Activated CD4-positive, alpha-beta T cell treated with anti-CD3 and anti-CD28 coated beads, Interleukin-2, amount 50 U/mL, for 16 hours (primary cell): Measurements from ENCODE around the gene POLR2J.
A peak's percentile ranks its signal among the peaks of the same experiment; 100 is the strongest.
"Not testable (repeated sequence)": the region's sequence is repeated elsewhere in the genome, so short reads cannot be mapped to it uniquely, and the experiment has no call there.

Source experiments
- DNase-seq: peaks from one replicate; pipeline ENCODE4 v3.0.0-alpha.2; 2020

The POLR2J gene

DNA sequence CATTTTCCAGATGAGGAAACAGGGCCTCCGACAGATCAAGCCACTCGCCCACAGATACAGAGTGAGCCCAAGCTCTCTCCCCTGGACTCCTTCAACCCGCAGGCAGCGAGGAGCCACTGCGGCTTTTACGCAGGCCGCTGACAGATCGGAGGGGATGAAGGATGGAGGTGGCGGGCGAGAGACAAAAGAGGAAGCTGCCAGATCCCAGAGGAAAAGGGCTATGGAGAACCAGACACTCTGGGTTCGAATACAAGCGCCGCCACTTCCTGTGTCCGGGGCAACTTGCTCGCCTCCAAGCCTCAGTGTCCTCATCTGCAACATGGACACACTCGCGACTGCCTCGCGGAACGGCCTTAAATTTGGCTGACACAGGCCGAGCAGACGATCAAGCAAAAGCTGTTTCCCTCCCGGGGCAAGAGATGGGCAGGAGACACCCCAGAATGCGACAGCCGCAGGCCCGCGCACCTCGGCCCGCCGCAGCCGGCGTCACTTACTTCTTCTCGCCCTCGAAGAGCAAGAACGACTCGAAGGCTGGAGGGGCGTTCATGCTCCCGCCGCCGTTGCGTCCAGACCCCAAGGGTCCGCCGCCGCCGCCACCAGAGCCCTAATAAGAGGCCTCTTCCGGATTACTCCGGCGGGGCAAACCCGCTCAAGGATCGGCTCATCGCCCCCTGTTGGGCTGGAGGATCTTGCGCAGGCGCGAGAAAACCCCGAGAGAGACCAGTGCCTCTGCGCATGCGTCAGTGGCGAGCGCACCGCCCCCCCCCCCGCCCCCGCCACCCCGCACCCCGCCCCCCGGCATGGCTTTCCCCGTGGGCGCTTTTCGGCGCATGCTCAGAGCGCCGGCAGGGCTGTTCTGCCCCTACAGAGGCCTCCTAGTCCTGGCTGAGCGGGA lies at the start of gene POLR2J:
Gene POLR2J (minus strand): TSS at position 609 of the 895 bp plus-strand sequence. CDS start 62 bp downstream, at position 547.
- peak; percentile 95 for DNase-seq

DNA sequence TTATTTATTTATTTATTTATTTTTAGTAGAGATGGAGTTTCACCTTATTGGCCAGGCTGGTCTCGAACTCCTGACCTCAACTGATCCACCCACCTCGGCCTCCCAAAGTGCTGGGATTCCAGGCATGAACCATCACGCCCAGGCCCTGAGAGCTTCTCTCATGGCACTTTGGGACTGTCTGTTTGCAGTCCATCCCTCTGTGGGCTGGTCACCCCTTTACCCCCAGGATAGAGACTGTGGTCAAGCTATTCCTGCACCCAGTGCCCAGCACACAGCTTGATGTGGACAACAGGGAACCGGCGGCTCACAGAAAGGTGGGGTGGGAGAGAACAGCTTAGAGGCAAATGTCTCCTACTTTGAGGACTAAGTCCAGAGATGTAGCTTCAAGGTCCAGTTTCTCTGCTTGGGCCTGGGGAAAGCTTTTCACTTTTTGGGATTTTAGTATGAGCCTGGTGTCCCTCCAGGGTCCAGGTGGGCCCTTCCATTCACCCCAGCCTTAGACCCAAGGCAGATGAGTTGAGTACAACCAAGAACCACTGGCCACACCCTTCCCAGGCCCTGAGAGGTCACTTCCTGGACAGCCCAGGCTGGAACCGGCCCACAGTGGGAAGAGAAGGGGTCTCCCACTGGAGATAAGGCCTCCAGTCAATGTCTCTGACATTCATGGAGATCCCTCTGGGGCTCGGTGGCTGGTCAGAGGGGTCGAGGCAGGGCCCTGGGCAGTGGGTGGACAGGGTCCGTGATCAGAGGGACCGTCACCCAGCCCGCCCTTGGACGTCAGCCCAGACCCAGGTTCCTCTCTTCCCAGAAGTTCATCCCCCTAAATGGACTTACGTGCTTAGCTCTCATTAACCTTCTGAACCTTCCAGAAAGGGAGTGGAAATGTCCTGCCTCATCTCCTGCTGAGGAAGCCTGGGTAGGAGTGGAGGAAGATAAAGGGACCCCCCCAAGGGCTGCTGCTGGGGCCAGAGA lies 49.4 kb upstream of the POLR2J start:
- not testable (repeated sequence) for DNase-seq

DNA sequence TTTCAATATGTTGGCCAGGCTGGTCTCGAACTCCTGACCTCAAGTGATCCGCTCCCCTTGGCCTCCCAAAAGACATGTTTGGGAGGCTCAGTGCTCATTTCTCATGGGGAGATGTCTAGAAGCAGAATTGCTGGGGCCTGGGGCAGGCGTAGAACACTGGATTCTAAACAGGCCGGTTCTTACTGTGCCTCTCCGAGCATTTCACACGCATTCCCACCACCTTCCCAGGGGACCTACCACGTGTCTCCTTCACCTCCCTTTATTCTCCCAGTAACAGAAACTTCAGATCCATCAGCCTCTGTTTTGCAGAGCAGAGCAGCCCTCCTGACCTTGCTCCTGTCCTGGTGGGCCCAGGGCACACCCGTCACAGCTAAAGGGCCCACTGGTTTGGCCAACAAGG lies 48.5 kb upstream of the POLR2J start:
- DNase-seq: not testable (repeated sequence)

DNA sequence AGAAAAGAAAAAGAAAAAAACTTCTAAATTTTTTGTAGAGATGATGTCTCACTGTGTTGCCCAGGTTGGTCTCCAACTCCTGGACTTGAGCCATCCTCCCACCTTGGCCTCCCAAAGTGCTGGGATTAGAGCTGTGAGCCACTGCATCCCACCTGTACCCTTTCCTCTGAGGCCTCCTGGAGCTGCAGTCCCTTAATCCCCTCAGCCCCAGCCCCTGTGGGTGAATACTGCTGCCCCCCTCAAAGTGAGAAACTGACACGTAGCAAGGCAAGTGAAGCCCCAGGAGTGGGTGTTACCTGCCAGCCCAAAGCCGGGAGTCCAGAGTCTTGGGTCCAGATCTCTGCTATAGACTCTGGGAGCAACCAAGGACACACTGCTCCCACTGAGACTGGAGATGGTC lies 46.1 kb upstream of the POLR2J start:
- DNase-seq: not testable (repeated sequence)

DNA sequence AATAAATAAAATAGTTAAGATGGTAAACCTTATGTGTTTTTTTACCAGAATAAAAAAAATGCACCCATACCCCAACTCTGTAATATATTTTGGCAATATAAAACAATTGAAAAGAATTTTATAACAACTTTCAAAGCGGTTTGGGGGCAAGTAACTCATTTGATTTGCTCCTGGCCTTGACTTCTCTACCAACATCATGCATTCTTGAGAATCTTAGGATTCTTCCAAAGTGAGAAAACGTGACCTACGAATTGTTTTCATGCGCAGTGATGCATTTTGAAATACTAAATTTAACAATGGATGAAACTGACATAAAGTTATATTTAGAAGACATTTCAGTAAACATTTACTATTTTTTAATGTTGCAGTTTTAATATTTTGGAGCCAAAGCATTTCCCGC lies 42.1 kb upstream of the POLR2J start:
- not testable (repeated sequence) for DNase-seq

DNA sequence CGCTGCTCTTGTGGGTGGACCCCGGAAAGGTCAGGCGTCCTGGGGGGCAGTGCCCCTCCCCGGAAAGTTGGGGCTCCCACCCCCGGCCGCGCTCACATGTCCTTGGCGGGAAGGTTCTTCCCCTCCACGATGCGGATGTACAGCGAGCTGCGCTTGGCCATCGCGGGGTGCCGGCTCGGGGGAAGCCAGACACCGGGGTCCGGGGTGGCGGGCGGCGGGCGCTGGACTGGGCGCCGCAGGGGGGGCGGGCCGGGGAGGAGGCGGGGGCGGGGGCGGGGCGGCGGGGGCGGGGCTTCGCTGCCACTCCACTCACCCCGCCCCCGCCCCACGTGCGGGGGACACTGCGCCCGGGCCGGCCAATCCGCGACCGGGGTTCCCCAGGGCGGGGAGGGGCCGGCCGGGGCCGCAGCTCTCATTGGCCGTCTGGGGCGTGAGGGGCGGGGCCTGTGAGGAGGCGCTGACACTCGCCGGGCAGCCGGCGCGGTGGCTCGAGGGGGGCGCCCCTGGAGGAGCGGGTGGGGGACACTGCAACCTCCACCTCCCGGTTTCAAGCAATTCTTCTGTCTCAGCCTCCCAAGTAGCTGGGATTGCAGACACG lies 38.9 kb upstream of the POLR2J start, which contains the start of gene RASA4B:
Gene RASA4B (minus strand): TSS at position 228 of the 598 bp plus-strand sequence. CDS start 67 bp downstream, at position 161.
- not testable (repeated sequence) for DNase-seq

DNA sequence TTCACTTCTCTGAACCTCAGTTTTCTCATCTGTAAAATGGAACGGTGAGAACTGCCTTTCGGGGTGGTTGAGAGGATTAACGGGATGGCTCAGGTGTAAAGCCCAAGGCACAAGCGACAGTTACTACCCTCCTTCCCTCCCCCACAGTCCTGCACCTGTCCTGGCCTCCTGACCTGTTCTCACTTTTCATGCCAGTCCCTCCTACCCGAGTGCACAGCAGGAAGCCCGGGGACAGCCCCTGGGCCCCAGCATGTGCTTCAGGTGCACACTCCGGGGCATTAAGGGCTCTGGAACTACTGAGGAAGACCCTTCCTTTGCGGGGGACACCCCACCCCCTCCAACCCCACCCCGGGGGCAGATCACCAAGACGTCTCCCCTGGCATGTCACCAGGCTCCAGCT lies 38.2 kb upstream of the POLR2J start:
- not testable (repeated sequence) for DNase-seq

DNA sequence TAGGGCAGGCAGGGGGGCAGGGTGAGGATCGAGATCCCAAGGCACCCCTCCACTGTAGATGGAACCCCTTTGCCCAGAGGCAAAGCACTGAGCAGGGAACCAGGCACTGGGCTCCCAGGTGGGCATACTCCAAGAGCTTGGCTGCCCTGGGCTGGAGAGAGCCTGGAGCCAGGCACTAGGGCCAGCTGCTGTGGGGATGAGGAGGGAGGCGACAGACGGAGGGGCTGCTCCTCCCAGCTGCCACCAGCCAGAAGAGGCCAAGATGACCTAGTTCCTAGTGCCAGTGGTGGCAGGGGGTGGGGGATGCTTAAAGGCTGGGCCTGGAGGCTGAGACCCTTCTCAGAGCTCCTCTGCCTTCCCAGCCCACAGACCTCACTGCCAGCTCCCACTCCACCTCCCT lies 37.2 kb upstream of the POLR2J start:
- not testable (repeated sequence) for DNase-seq

DNA sequence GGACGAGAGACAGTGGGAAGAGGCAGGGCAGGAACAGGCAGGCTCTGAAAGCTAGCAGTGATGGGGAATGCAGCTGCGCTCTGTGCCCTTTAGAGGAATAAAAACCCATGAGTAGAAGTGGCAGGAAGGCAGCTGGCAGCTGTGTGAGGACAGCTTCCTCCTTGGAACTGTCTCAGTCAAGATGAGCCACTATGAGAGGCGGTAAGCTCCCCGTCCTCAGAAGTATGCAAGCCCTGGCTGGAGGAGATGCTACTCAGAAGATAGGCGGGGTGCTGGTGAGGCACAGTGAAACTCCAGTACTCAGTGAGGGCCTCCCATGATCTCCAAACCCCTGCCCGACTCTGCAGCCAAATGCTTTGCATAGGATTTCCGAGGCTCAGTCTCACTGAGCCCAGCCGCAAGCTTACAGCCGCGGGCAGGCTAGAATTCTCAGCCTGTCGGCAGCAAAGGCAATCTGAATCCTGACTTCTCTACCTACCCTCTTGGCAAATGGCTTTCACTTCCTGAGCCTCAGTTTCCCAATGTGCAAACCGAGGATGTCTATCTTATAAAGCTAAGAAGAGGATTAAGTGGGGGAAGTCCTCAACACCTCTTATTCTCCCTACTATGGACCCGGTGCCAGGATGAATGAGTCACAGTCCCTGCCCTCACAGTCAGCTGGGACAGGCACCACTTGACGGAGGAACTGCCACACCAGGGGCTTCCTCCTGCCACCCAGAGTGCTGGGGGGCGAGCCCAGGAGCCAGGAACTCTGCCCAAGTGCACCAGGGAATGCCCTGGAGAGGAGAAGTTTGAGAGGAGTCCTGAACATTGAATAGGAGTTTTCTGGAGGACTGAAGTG lies 36.4 kb upstream of the POLR2J start:
- not testable (repeated sequence) for DNase-seq

DNA sequence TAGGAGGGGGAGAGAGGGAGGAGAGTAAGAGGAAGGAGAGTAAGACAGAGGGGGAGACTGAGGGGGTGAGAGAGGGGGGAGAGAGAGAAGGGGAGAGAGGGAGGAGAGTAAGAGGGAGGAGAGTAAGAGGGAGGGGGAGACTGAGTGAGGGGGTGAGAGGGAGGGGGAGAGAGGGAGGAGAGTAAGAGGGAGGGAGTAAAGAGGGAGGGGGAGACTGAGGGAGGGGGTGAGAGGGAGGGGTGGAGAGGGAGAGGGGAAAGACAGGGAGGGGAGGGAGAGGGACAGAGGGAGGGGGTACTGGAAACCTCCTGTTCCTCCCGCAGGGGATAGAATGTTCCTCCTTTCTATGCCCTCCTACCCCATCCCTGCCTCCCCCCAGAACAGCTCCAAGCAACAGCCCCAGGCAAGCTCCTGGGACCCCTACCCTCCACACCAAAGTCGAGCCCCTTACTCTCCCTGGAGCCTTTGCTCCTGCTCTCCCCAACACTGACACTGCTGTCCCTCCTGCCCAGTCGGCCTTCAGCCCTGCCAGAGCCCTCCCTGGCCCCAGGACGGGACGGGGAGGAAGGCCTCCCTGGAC lies 34.0 kb upstream of the POLR2J start:
- DNase-seq: not testable (repeated sequence)

DNA sequence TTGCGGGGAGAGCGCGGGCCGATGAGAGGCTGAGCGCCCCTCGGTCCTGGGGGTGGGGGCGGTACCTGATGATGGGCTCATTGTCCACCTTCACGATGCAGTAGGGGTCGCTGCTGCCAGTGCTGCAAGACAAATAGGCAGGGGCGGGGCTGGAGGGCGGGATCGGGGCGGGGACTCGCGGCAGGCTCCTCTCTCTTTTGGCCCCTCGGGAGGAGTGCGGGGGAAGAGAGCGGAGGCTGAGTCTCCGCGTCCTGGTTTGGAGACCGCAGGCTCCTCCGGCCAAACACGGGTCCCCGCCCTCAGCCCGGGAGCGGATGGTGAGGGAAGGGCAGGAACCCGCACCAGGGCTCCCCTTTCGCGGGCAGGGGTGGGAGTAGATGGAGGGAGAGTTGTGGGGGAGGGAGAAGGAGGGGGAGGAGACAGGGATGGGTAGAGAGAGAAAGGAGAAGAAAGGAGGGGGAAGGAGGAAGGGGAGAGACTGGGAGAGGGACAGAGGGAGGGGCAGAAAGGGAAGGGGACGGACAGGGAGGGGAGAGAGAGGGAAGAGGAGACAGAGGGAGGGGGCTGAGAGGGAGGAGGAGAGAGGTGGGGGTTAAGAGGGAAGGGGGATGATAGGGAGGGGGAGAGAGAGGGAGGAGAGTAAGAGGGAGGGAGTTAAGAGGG lies 33.3 kb upstream of the POLR2J start:
- DNase-seq: not testable (repeated sequence)

DNA sequence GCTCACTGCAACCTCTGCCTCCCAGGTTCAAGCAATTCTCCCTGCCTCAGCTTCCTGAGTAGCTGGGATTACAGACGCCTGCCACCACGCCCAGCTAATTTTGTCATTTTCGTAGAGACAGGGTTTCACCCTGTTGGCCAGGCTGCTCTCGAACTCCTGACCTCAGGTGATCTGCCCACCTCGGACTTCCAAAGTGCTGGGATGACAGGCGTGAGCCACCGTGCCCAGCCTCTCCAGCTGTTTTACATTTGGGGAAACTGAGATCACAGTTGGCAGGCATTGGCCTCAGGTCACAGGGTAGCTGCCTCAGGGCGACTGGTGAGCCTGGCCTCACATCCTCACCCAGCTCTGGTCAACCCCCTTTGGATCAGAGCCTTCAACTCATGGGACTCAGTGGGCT lies 31.9 kb upstream of the POLR2J start:
- not testable (repeated sequence) for DNase-seq

DNA sequence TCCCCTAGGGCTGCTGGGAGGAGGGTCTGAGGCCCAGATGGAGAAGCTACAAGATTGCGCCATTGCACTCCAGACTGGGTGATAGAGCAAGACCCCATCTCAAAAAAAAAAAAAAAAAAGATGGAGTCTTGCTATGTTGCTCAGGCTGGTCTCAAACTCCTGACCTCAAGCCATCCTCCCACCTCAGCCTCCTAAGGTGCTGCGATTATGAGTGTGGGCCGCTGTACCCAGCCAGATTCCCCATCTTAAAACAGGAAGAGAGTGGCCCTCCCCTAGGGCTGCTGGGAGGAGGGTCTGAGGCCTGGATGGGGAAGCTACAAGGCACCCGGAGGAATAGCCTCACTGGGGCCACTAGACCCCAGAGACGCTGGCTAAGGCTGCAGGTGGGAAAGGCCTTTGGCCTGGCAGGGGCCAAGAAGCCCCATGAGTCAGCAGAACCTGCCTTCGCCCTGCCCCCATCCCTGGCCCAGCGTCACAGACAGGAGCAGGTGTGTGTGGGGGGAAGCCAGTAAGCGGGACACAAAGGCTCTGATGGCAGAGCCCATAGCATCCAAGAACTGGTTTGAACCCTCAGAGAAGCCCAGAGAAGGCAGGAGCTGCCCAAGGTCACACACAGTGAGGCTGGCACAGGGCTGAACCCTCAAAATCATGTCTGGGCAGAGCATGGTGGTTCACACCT lies 28.8 kb upstream of the POLR2J start:
- DNase-seq: not testable (repeated sequence)

DNA sequence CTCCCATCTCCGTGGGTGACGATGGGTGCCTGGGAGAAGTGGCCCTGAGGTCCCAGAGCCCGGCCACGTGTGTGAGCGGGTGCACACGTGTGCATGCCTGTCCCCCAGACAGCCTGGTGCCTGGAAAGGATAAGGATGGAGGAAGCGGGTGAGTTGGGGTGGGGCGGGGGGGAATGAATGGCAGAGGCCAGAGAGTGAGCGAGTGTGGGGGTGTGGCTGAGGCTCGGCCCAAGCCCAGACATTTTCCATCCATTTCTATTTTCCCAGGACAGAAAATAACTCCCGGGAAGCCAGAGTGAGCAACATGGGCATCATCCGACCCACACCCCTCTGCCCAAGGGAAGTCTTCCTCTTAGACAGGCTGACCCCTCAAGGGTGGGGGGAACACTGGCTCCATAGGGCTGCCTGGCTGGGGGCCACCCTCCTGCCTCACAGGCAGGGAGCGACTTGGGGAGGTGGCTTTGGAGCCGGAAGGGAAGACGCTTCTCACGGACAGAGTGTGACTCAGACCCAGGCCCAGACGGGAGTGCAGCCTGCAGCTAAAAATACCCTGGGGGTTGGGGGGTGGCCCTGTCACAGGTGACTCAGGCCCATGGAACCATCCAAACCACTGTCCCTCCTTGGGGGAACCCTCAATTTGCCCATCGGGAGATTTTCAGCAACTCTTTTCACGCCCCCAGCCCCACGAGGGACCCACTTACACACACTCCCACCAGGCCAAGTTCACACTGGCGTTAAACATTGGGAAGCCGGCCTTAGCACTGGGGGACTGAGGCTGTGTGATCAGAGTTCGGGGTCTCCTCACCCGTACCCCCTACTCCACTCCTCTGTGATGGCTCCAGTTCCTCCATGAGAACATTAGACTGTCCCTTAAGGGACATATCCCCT lies 26.8 kb upstream of the POLR2J start:
- DNase-seq: not testable (repeated sequence)

DNA sequence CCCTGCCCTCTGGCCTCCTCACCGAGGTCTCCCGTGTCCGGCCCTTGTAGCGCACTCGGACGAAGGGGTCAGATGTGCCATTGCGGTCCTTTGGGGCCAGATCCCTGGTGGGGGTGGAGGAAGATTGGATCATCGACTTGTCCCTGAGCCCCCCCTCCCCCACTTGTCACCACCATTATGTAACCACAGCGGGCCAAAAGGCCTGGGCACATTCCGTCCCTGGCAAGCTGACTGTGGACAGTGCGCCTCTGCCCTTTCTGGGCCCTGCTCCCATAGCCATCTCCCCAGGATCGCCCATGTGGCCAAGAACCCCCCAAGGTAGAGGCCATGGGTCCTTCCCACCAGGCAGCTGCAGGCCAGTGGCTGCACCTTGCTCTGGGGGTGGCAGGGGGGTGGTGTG lies 24.4 kb upstream of the POLR2J start:
- not testable (repeated sequence) for DNase-seq

DNA sequence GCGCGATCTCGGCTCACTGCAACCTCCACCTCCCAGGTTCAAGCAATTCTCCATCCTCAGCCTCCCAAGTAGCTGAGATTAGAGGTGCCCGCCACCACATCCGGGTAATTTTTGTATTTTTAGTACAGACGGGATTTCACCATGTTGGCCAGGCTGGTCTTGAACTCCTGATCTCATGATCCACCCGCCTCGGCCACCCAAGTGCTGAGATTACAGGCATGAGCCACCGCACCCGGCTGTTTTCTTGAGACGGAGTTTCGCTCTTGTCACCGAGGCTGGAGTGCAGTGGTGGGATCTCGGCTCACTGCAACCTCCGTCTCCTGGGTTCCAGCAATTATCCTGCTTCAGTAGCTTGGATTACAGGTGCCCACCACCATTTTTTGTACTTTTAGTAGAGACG lies 19.6 kb upstream of the POLR2J start:
- DNase-seq: not testable (repeated sequence)

DNA sequence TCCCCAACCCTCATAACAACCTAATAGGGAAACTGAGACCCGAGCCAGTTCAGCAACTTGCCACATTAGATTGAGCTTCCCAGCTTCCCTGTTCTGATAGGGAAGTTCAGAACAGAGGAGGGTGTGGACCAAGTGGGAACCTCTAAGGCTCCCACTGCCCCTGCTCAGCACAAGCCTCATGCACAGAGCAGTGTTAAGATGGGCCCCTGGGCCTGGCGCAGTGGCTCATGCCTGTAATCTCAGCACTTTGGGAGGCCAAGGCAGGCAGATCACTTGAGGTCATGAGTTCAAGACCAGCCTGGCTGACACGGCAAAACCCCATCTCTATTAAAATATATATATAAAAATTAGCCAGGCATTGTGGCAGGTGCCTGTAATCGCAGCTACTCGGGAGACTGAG lies 18.6 kb upstream of the POLR2J start:
- not testable (repeated sequence) for DNase-seq

DNA sequence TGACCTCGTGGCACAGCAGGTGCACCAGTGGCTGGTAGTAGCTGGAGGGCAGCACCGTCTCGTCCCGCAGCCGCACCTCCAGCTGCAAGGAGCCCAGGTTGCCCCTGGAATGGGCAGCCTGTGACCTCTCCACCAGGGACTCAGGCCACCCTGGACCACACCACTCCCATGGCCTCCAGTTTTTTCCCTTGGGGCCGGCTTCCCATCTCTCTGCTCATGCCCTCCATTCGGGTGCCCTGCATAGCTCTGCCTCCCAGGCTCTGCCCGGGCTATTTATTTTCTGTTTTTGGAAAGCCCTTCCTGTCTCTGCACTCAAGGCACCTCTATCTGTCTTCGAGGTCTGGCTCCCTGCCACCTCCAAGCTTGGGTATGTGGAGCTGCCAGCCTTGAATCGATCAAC lies 18.1 kb upstream of the POLR2J start:
- DNase-seq: not testable (repeated sequence)
